ENCODE measurements around the gene NFASC.

NFASC gene

GRCh38 chr1:204994086-204994862, 123.6 kb downstream of the NFASC start:
- H3K27me3 ChIP-seq (ENCODE audit: control insufficient read depth in 2 of 2, insufficient read depth in 2 of 2, low read length in 2 of 2) = no peaks in the 10 kb centered on the region
- no peak overlapping the region for H3K9ac ChIP-seq (ENCODE audit: low read depth in 1 of 2, low read length in 2 of 2)
- H3K27ac ChIP-seq (ENCODE audit: low read depth in 2 of 2, low read length in 2 of 2) = no peak overlapping the region
- H3K4me1 ChIP-seq (ENCODE audit: control insufficient read depth in 2 of 2, insufficient read depth in 2 of 2, low read length in 2 of 2) = no peaks in the 10 kb centered on the region
- H3K4me3 ChIP-seq (ENCODE audit: low read length in 2 of 2) = no peak overlapping the region
- H3K36me3 ChIP-seq (ENCODE audit: control insufficient read depth in 2 of 2, insufficient read depth in 2 of 2, low read length in 2 of 2) = no peaks in the 10 kb centered on the region
- H3K9me3 ChIP-seq (ENCODE audit: control insufficient read depth in 2 of 2, low read length in 2 of 2) = no peaks in the 10 kb centered on the region

DNA sequence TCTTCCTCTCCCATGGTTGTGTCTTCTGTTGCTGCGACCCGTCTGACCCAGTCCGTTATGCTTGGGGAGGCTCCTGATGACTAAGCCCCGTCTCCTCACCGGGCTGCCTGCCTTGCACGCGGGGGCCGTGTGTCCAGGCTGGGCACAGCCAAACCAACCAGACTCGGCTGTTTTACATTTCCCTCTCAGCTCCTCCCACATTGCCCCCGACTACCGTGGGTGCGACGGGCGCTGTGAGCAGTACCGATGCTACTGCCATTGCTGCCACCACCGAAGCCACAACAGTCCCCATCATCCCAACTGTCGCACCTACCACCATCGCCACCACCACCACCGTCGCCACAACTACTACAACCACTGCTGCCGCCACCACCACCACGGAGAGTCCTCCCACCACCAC, 126.3 kb downstream of the NFASC start:
- Histone ChIP-seq H3K9ac (ENCODE audit: low read depth in 1 of 2, low read length in 2 of 2) (no peak overlapping the region), H3K4me3 (ENCODE audit: low read length in 2 of 2) (no peak overlapping the region), H3K36me3 (ENCODE audit: control insufficient read depth in 2 of 2, insufficient read depth in 2 of 2, low read length in 2 of 2) (no peaks in the 10 kb centered on the region), H3K27me3 (ENCODE audit: control insufficient read depth in 2 of 2, insufficient read depth in 2 of 2, low read length in 2 of 2) (no peaks in the 10 kb centered on the region), H3K4me1 (ENCODE audit: control insufficient read depth in 2 of 2, insufficient read depth in 2 of 2, low read length in 2 of 2) (no peaks in the 10 kb centered on the region), H3K9me3 (ENCODE audit: control insufficient read depth in 2 of 2, low read length in 2 of 2) (no peaks in the 10 kb centered on the region), H3K27ac (ENCODE audit: low read depth in 2 of 2, low read length in 2 of 2) (no peak overlapping the region)

GRCh38 chr1:204997591-204998355, 127.1 kb downstream of the NFASC start:
- no peaks in the 10 kb centered on the region for H3K9me3 ChIP-seq (ENCODE audit: control insufficient read depth in 2 of 2, low read length in 2 of 2)
- H3K4me1 ChIP-seq (ENCODE audit: control insufficient read depth in 2 of 2, insufficient read depth in 2 of 2, low read length in 2 of 2) = no peaks in the 10 kb centered on the region
- no peaks in the 10 kb centered on the region for H3K36me3 ChIP-seq (ENCODE audit: control insufficient read depth in 2 of 2, insufficient read depth in 2 of 2, low read length in 2 of 2)
- no peaks in the 10 kb centered on the region for H3K27me3 ChIP-seq (ENCODE audit: control insufficient read depth in 2 of 2, insufficient read depth in 2 of 2, low read length in 2 of 2)
- H3K4me3 ChIP-seq (ENCODE audit: low read length in 2 of 2) = no peak overlapping the region
- H3K9ac ChIP-seq (ENCODE audit: low read depth in 1 of 2, low read length in 2 of 2) = no peak overlapping the region
- H3K27ac ChIP-seq (ENCODE audit: low read depth in 2 of 2, low read length in 2 of 2) = no peak overlapping the region

GRCh38 chr1:205001162-205001561, 130.5 kb downstream of the NFASC start:
- no peaks in the 10 kb centered on the region for H3K4me1 ChIP-seq (ENCODE audit: control insufficient read depth in 2 of 2, insufficient read depth in 2 of 2, low read length in 2 of 2)
- H3K27me3 ChIP-seq (ENCODE audit: control insufficient read depth in 2 of 2, insufficient read depth in 2 of 2, low read length in 2 of 2) = peaks cover 0 to 2% of the 10 kb centered on the region in 2 donors
- no peak overlapping the region for H3K9ac ChIP-seq (ENCODE audit: low read depth in 1 of 2, low read length in 2 of 2)
- H3K4me3 ChIP-seq (ENCODE audit: low read length in 2 of 2) = no peak overlapping the region
- H3K9me3 ChIP-seq (ENCODE audit: control insufficient read depth in 2 of 2, low read length in 2 of 2) = no peaks in the 10 kb centered on the region
- H3K27ac ChIP-seq (ENCODE audit: low read depth in 2 of 2, low read length in 2 of 2) = no peak overlapping the region
- no peaks in the 10 kb centered on the region for H3K36me3 ChIP-seq (ENCODE audit: control insufficient read depth in 2 of 2, insufficient read depth in 2 of 2, low read length in 2 of 2)

GRCh38 chr1:205002705-205003104, 132.0 kb downstream of the NFASC start:
- Histone ChIP-seq H3K4me3 (ENCODE audit: low read length in 2 of 2) (no peak overlapping the region), H3K4me1 (ENCODE audit: control insufficient read depth in 2 of 2, insufficient read depth in 2 of 2, low read length in 2 of 2) (no peaks in the 10 kb centered on the region), H3K9ac (ENCODE audit: low read depth in 1 of 2, low read length in 2 of 2) (no peak overlapping the region), H3K27ac (ENCODE audit: low read depth in 2 of 2, low read length in 2 of 2) (no peak overlapping the region), H3K36me3 (ENCODE audit: control insufficient read depth in 2 of 2, insufficient read depth in 2 of 2, low read length in 2 of 2) (no peaks in the 10 kb centered on the region), H3K9me3 (ENCODE audit: control insufficient read depth in 2 of 2, low read length in 2 of 2) (no peaks in the 10 kb centered on the region), H3K27me3 (ENCODE audit: control insufficient read depth in 2 of 2, insufficient read depth in 2 of 2, low read length in 2 of 2) (peaks cover 0 to 2% of the 10 kb centered on the region in 2 donors)

DNA sequence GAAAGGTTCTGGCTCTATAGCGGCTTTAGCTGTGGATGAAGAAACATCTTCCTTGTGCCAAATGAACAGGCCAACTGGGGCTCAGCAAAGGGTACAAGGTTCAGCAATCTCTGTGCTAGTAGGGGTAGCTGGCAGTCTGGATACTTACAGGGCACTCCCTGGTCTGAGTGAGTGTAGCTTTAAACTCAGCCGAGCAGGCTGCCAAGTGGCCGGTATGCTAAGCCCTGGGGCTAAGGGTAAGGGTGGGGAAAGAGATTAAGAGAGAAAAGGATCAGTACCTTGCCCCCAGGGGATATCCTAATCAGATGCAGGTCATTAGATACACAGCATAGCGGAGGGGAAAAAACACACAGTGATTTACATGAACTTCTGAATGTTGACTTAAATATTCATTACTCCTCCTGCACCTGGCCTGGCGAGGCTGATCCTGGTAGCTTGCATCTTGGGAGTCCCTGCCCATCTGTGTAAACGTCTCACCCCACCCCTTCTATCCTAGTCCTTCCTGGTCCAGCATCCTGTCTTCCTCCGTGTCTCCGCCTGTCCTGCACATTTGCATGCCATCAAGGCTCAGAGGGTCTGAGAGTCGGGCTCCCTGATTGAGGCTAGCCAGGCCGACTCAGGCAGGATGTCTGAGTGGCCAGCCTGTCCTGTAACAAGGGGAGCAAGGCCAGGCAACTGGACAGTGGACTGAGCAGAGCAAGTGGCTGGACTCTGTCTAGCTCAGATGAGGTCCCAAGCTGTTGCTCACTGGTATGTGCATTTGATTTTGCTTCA, 132.9 kb downstream of the NFASC start:
- H3K36me3 ChIP-seq (ENCODE audit: control insufficient read depth in 2 of 2, insufficient read depth in 2 of 2, low read length in 2 of 2) = no peaks in the 10 kb centered on the region
- no peaks in the 10 kb centered on the region for H3K9me3 ChIP-seq (ENCODE audit: control insufficient read depth in 2 of 2, low read length in 2 of 2)
- no peak overlapping the region for H3K27ac ChIP-seq (ENCODE audit: low read depth in 2 of 2, low read length in 2 of 2)
- H3K4me1 ChIP-seq (ENCODE audit: control insufficient read depth in 2 of 2, insufficient read depth in 2 of 2, low read length in 2 of 2) = no peaks in the 10 kb centered on the region
- peaks cover 0 to 2% of the 10 kb centered on the region in 2 donors for H3K27me3 ChIP-seq (ENCODE audit: control insufficient read depth in 2 of 2, insufficient read depth in 2 of 2, low read length in 2 of 2)
- H3K9ac ChIP-seq (ENCODE audit: low read depth in 1 of 2, low read length in 2 of 2) = no peak overlapping the region
- H3K4me3 ChIP-seq (ENCODE audit: low read length in 2 of 2) = no peak overlapping the region

GRCh38 chr1:205004351-205004750, 133.7 kb downstream of the NFASC start:
- Histone ChIP-seq H3K27me3 (ENCODE audit: control insufficient read depth in 2 of 2, insufficient read depth in 2 of 2, low read length in 2 of 2) (peaks cover 0 to 2% of the 10 kb centered on the region in 2 donors), H3K9ac (ENCODE audit: low read depth in 1 of 2, low read length in 2 of 2) (no peak overlapping the region), H3K4me1 (ENCODE audit: control insufficient read depth in 2 of 2, insufficient read depth in 2 of 2, low read length in 2 of 2) (no peaks in the 10 kb centered on the region), H3K27ac (ENCODE audit: low read depth in 2 of 2, low read length in 2 of 2) (no peak overlapping the region), H3K36me3 (ENCODE audit: control insufficient read depth in 2 of 2, insufficient read depth in 2 of 2, low read length in 2 of 2) (no peaks in the 10 kb centered on the region), H3K9me3 (ENCODE audit: control insufficient read depth in 2 of 2, low read length in 2 of 2) (no peaks in the 10 kb centered on the region), H3K4me3 (ENCODE audit: low read length in 2 of 2) (no peak overlapping the region)

- Histone ChIP-seq H3K9ac (ENCODE audit: low read depth in 1 of 2, low read length in 2 of 2) (no peak overlapping the region), H3K36me3 (ENCODE audit: control insufficient read depth in 2 of 2, insufficient read depth in 2 of 2, low read length in 2 of 2) (no peaks in the 10 kb centered on the region), H3K9me3 (ENCODE audit: control insufficient read depth in 2 of 2, low read length in 2 of 2) (no peaks in the 10 kb centered on the region), H3K4me1 (ENCODE audit: control insufficient read depth in 2 of 2, insufficient read depth in 2 of 2, low read length in 2 of 2) (no peaks in the 10 kb centered on the region), H3K4me3 (ENCODE audit: low read length in 2 of 2) (no peak overlapping the region), H3K27me3 (ENCODE audit: control insufficient read depth in 2 of 2, insufficient read depth in 2 of 2, low read length in 2 of 2) (no peaks in the 10 kb centered on the region), H3K27ac (ENCODE audit: low read depth in 2 of 2, low read length in 2 of 2) (no peak overlapping the region)
Observed at GRCh38 chr1:205008896-205009295, 138.2 kb downstream of the NFASC start.

- H3K4me3 ChIP-seq (ENCODE audit: low read length in 2 of 2) = no peak overlapping the region
- no peak overlapping the region for H3K27ac ChIP-seq (ENCODE audit: low read depth in 2 of 2, low read length in 2 of 2)
- no peaks in the 10 kb centered on the region for H3K27me3 ChIP-seq (ENCODE audit: control insufficient read depth in 2 of 2, insufficient read depth in 2 of 2, low read length in 2 of 2)
- H3K9me3 ChIP-seq (ENCODE audit: control insufficient read depth in 2 of 2, low read length in 2 of 2) = no peaks in the 10 kb centered on the region
- peaks cover 0 to 3% of the 10 kb centered on the region in 2 donors for H3K4me1 ChIP-seq (ENCODE audit: control insufficient read depth in 2 of 2, insufficient read depth in 2 of 2, low read length in 2 of 2)
- H3K9ac ChIP-seq (ENCODE audit: low read depth in 1 of 2, low read length in 2 of 2) = no peak overlapping the region
- H3K36me3 ChIP-seq (ENCODE audit: control insufficient read depth in 2 of 2, insufficient read depth in 2 of 2, low read length in 2 of 2) = no peaks in the 10 kb centered on the region
Observed at GRCh38 chr1:205009670-205010069, 139.0 kb downstream of the NFASC start.
